WTC11 (cell line): ENCODE measurements around the gene BUD31.

Experiments used
- ATF3 ChIP-seq: sonication (generic); formaldehyde crosslinking; conservative IDR thresholded peaks from 2 replicates; pipeline ENCODE4 v1.8.1; 2022; ENCODE audit warnings: mild to moderate bottlenecking, missing genetic modification reagents
- E2F4 ChIP-seq: sonication (generic); formaldehyde crosslinking; IDR thresholded peaks from 2 replicates; pipeline ENCODE4 v1.8.1; 2022; ENCODE audit warnings: low read depth, mild to moderate bottlenecking, moderate library complexity, missing genetic modification reagents, borderline replicate concordance
- GABPB1 ChIP-seq: sonication (generic); formaldehyde crosslinking; IDR thresholded peaks from 2 replicates; pipeline ENCODE4 v1.8.1; 2023; ENCODE audit warnings: mild to moderate bottlenecking, missing genetic modification reagents
- JUN ChIP-seq: sonication (generic); formaldehyde crosslinking; IDR thresholded peaks from 2 replicates; pipeline ENCODE4 v1.8.0; 2023; ENCODE audit warnings: mild to moderate bottlenecking, missing genetic modification reagents
- MYBL2 ChIP-seq: sonication (generic); formaldehyde crosslinking; IDR thresholded peaks from 2 replicates; pipeline ENCODE4 v1.8.1; 2023; ENCODE audit warnings: mild to moderate bottlenecking, moderate library complexity, missing genetic modification reagents
- NR2C2 ChIP-seq: sonication (generic); formaldehyde crosslinking; IDR thresholded peaks from 2 replicates; pipeline ENCODE4 v1.8.0; 2022; ENCODE audit warnings: mild to moderate bottlenecking, missing genetic modification reagents
- RELA ChIP-seq: sonication (generic); formaldehyde crosslinking; IDR thresholded peaks from 2 replicates; pipeline ENCODE4 v1.8.1; 2022; ENCODE audit warnings: missing genetic modification reagents, mild to moderate bottlenecking, borderline replicate concordance
- SP1 ChIP-seq: sonication (generic); formaldehyde crosslinking; conservative IDR thresholded peaks from 2 replicates; pipeline ENCODE4 v1.8.1; 2022; ENCODE audit warnings: missing genetic modification reagents
- USF2 ChIP-seq: sonication (generic); formaldehyde crosslinking; IDR thresholded peaks from 2 replicates; pipeline ENCODE4 v1.8.1; 2023; ENCODE audit warnings: mild to moderate bottlenecking, missing genetic modification reagents, moderate library complexity
- ZNF121 ChIP-seq: sonication (generic); formaldehyde crosslinking; IDR thresholded peaks from 2 replicates; pipeline ENCODE4 v1.8.0; 2023; ENCODE audit warnings: missing genetic modification reagents
- ZSCAN18 ChIP-seq: fragments of 250-450 bp; sonication (Bioruptor Pico); IDR thresholded peaks from 2 replicates; pipeline ENCODE4 v2.1.2; 2022; ENCODE audit warnings: mild to moderate bottlenecking, moderate library complexity
- TF ChIP-seq, protein P1 (sequence below): fragments of 200-600 bp; IDR thresholded peaks from 2 replicates; pipeline ENCODE4 v1.8.0; 2022; ENCODE audit warnings: antibody characterized with exemption
- TF ChIP-seq, protein P2 (sequence below): sonication (generic); formaldehyde crosslinking; IDR thresholded peaks from 2 replicates; pipeline ENCODE4 v1.8.1; 2023; ENCODE audit warnings: mild to moderate bottlenecking, missing genetic modification reagents

- TF ChIP-seq, protein P1, sequence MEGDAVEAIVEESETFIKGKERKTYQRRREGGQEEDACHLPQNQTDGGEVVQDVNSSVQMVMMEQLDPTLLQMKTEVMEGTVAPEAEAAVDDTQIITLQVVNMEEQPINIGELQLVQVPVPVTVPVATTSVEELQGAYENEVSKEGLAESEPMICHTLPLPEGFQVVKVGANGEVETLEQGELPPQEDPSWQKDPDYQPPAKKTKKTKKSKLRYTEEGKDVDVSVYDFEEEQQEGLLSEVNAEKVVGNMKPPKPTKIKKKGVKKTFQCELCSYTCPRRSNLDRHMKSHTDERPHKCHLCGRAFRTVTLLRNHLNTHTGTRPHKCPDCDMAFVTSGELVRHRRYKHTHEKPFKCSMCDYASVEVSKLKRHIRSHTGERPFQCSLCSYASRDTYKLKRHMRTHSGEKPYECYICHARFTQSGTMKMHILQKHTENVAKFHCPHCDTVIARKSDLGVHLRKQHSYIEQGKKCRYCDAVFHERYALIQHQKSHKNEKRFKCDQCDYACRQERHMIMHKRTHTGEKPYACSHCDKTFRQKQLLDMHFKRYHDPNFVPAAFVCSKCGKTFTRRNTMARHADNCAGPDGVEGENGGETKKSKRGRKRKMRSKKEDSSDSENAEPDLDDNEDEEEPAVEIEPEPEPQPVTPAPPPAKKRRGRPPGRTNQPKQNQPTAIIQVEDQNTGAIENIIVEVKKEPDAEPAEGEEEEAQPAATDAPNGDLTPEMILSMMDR, result no peak
- no peak for TF ChIP-seq MYBL2 (CRISPR knock-in tag)
- no peak for TF ChIP-seq JUN
- TF ChIP-seq ZSCAN18 (CRISPR knock-in tag), result no peak
- TF ChIP-seq NR2C2, result no peak
- TF ChIP-seq, protein P2, sequence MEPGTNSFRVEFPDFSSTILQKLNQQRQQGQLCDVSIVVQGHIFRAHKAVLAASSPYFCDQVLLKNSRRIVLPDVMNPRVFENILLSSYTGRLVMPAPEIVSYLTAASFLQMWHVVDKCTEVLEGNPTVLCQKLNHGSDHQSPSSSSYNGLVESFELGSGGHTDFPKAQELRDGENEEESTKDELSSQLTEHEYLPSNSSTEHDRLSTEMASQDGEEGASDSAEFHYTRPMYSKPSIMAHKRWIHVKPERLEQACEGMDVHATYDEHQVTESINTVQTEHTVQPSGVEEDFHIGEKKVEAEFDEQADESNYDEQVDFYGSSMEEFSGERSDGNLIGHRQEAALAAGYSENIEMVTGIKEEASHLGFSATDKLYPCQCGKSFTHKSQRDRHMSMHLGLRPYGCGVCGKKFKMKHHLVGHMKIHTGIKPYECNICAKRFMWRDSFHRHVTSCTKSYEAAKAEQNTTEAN, result no peak
- no peak for TF ChIP-seq SP1 (CRISPR knock-in tag)
- peak; percentile 78 for TF ChIP-seq USF2 (CRISPR knock-in tag)
- no peak for TF ChIP-seq E2F4 (CRISPR knock-in tag)
- no peak for TF ChIP-seq RELA (CRISPR knock-in tag)
- no peak for TF ChIP-seq ATF3 (CRISPR knock-in tag)
- TF ChIP-seq ZNF121 (CRISPR knock-in tag), result no peak
- no peak for TF ChIP-seq GABPB1 (CRISPR knock-in tag)
Measured at GRCh38 chr7:99393355-99394187, 15.2 kb upstream of the BUD31 start.
